Keratinocyte (primary cell): ENCODE measurements around the gene SLIT3.

Source experiments
- CTCF ChIP-seq, 3 experiments: IDR thresholded peaks in 1 of 3; conservative IDR thresholded peaks in 1 of 3; optimal IDR thresholded peaks in 1 of 3; 2 replicates in 2 of 3; 3 replicates in 1 of 3; pipeline versions ENCODE3 to v1.5.1; 2011; ENCODE audit warnings: low read length in 3 of 3, mild to moderate bottlenecking in 3 of 3, moderate library complexity in 2 of 3, control low read depth in 1 of 3, inconsistent platforms in 1 of 3; ENCODE audit not compliant: insufficient read depth in 2 of 3; ENCODE audit errors: extremely low read depth in 1 of 3
- EZH2 ChIP-seq: IDR thresholded peaks from one replicate; pipeline ENCODE4 v1.6.1; 2012; ENCODE audit warnings: inconsistent platforms, mild to moderate bottlenecking, low read length, moderate library complexity

- TF ChIP-seq EZH2 = no peak
- TF ChIP-seq CTCF (optimal IDR thresholded peaks at IDR 0.05 in 1 of 3, IDR thresholded peaks at IDR 0.05 in 1 of 3, conservative IDR thresholded peaks at IDR 0.05 in 1 of 3; ENCODE audit: extremely low read depth in 1 of 3, insufficient read depth in 2 of 3, low read length in 3 of 3) = no peak
Measured at GRCh38 chr5:168831383-168831782, 469.6 kb downstream of the SLIT3 start.
